Activated CD4-positive, alpha-beta T cell treated with anti-CD3 and anti-CD28 coated beads for 36 hours (primary cell): Measurements from ENCODE around the gene NXNL1. TPM values are rescaled to one million over a fixed set of nuclear protein-coding genes. Genes with fewer than 3 reads are reported as not detected.

ENCODE experiments used
- ATAC-seq: fragments of 200-7000 bp; cut with Tn5 transposase; one replicate; pipeline ENCODE4 v1.10.0; 2021; ENCODE audit warnings: mild to moderate bottlenecking, moderate library complexity
- CTCF ChIA-PET: fragments of 350-600 bp; sonication (Branson Sonifier 250); formaldehyde crosslinking; loops from one replicate; lab custom pipeline; 2021; ENCODE audit warnings: antibody characterized with exemption; lab: Charles Lee
- POLR2A ChIA-PET: fragments of 350-600 bp; sonication (Branson Sonifier 250); formaldehyde crosslinking; loops from one replicate; lab custom pipeline; 2021; ENCODE audit warnings: antibody characterized with exemption, inconsistent platforms; lab: Charles Lee
- DNase-seq: peaks from one replicate; pipeline ENCODE4 v3.0.0-alpha.2; 2020
- H3K27ac Mint-ChIP-seq: one replicate; pipeline ENCODE4 v1.8.0; 2021; ENCODE audit warnings: mixed read lengths
- H3K27me3 Mint-ChIP-seq: one replicate; pipeline ENCODE4 v1.8.0; 2021; ENCODE audit warnings: mixed read lengths
- H3K36me3 Mint-ChIP-seq: one replicate; pipeline ENCODE4 v1.8.0; 2021; ENCODE audit warnings: low read depth, mixed read lengths
- H3K4me1 Mint-ChIP-seq: one replicate; pipeline ENCODE4 v1.8.0; 2021; ENCODE audit warnings: mixed read lengths
- H3K4me3 Mint-ChIP-seq: one replicate; pipeline ENCODE4 v1.8.0; 2021; ENCODE audit warnings: mild to moderate bottlenecking, moderate library complexity, mixed read lengths
- H3K9me3 Mint-ChIP-seq: one replicate; pipeline ENCODE4 v1.8.0; 2021; ENCODE audit warnings: low read depth, mixed read lengths
- intact Hi-C, 2 experiments: fragments of 100-400 bp; cut with DNase I in 1 of 2; cut with micrococcal nuclease in 1 of 2; formaldehyde crosslinking; loops; one replicate each; pipeline versions ENCODE4 v1.14.2 to v1.15.1; 2022 to 2024; cut with DNase I, micrococcal nuclease
- total RNA-seq, 2 experiments: library from RNA; stranded (reverse); gene quantifications; one replicate each; pipeline ENCODE4 v1.2.3, GENCODE V29; 2021

NXNL1 gene
- total RNA-seq, 2 experiments from 2014 or later: not detected

DNA sequence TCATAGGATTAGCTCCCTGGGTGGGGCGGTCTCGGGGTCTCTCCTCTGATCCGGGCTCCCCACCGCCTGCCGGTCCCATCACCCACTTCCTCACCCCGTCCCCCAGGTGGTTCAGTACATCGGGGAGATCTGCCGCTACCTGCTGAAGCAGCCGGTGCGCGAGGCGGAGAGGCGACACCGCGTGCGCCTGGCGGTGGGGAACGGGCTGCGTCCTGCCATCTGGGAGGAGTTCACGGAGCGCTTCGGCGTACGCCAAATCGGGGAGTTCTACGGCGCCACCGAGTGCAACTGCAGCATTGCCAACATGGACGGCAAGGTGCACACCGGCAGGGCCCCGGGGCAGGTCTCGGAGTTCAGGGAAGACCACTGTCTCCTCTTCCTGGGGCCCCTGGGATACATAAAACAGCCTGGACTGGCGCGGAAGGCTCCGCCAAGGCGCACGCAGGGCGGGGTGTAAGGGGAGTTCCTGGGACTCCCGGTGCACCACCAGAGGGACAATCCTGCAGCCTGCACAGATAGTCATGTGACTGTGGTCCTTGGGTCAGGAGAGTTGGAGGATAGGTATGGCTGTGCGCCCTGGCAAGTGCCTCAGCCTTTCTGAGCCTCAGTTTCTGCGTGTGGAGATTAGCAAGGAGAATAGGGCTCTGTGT, 36.5 kb upstream of the NXNL1 start:
- H3K27me3 Mint-ChIP-seq: no peaks in the 10 kb centered on the region
- H3K36me3 Mint-ChIP-seq: no peaks in the 10 kb centered on the region
- no peak overlapping the region for H3K4me3 Mint-ChIP-seq
- DNase-seq: no peak
- CTCF ChIA-PET: interaction anchor here (0.7 to 2.6 kb wide), 9 partner anchors 7 to 358 kb away, joined by 3 to 13 read pairs (median 5); partner anchors contain the start of gene PGLS
- intact Hi-C loops: no loop called here
- no peaks in the 10 kb centered on the region for H3K9me3 Mint-ChIP-seq
- peaks cover 14% of the 10 kb centered on the region for H3K4me1 Mint-ChIP-seq
- no peak for ATAC-seq
- H3K27ac Mint-ChIP-seq: no peak overlapping the region
- POLR2A ChIA-PET: no interaction called here

DNA sequence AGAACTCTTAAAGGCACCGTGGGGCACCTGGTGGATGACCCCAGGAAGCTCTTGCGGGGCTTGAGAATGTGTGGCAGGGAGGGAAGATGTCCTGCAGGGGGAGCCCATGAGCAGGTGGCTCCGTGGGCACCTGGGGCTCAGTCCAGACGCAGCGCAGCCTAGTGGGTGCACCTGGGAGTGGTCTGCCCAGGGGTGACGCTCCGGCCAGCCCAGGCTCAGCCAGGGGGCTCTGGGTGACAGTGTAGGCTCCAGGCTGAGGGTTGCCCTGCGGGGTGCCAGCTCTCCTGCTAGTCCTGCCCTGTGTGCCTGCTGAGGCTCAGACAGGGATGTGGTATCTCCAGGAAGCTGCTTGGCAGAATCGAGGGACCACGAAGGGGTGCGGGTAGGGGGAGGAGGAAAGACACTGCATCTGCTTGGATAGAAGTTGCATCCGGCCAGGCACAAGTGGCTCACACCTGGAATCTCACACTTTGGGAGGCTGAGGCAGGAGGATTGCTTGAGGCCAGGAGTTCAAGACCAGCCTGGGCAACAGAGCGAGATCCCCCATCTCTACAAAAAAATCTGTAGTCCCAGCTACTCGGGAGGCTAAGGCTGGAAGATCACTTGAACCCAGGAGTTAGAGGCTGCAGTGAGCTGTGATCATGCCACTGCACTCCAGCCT, 35.7 kb upstream of the NXNL1 start:
- H3K4me3 Mint-ChIP-seq: no peak overlapping the region
- H3K27me3 Mint-ChIP-seq: no peaks in the 10 kb centered on the region
- no peaks in the 10 kb centered on the region for H3K36me3 Mint-ChIP-seq
- ChIA-PET CTCF (interaction anchor here (0.6 to 2.6 kb wide), 36 partner anchors 8 to 363 kb away, joined by 3 to 13 read pairs (median 4); partner anchors contain the start of genes BABAM1, PGLS, RPL18A and SLC27A1), POLR2A (interaction anchor here (0.6 kb wide), 2 partner anchors 80 to 592 kb away, joined by 3 to 6 read pairs; no protein-coding TSS in a partner anchor)
- H3K9me3 Mint-ChIP-seq: no peaks in the 10 kb centered on the region
- no peak overlapping the region for H3K27ac Mint-ChIP-seq
- ATAC-seq (peak; percentile 99), DNase-seq (peak; percentile 93)
- H3K4me1 Mint-ChIP-seq: peaks cover 14% of the 10 kb centered on the region
- intact Hi-C loops: loop anchor here in 1 of 2 experiments (1.0 kb wide), 4 partner anchors 15 to 359 kb away; partner anchors contain the start of genes COLGALT1 and PGLS

DNA sequence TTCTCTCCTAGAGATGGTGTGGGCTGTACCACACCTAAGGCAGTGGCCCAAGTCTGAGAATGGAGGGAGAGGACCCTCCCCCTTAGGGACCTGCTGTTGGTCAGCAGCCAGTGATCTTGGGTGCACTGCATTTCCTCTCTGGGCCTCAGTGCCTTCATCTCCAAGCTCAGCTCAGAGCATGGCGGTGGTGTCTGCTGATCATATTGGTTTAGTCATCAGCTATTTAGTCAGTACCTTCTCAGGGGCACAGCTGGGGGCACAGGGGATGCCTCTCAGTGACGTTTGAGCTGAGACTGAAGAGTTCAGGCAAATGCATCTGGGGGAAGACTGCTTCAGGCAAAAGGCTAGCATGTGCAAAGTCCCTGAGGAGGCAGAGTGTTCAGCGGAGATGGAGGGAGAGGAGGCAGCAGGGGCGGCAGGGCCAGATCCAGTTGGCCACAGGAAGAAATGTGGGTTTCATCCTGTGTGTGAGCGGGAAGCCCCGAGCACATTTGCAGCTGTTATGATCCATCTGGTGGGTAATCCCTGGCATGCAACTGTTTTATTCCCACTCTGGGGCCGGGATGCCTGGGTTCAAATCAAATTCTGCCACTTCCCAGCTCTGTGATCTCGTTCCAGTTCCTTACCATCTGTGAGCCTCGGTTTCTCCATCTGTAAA, 35.0 kb upstream of the NXNL1 start:
- intact Hi-C loops: loop anchor here in 1 of 2 experiments (1.0 kb wide), 4 partner anchors 16 to 360 kb away; partner anchors contain the start of genes COLGALT1 and PGLS
- no peak for DNase-seq
- no peak overlapping the region for H3K27ac Mint-ChIP-seq
- ATAC-seq: no peak
- POLR2A ChIA-PET: interaction anchor here (0.6 kb wide), 1 partner anchor 593 kb away, joined by 3 read pairs; no protein-coding TSS in a partner anchor
- H3K4me3 Mint-ChIP-seq: no peak overlapping the region
- H3K36me3 Mint-ChIP-seq: no peaks in the 10 kb centered on the region
- CTCF ChIA-PET: interaction anchor here (0.6 to 2.6 kb wide), 34 partner anchors 9 to 364 kb away, joined by 3 to 13 read pairs (median 5); partner anchors contain the start of genes BABAM1, PGLS, RPL18A and SLC27A1
- peaks cover 14% of the 10 kb centered on the region for H3K4me1 Mint-ChIP-seq
- no peaks in the 10 kb centered on the region for H3K9me3 Mint-ChIP-seq
- H3K27me3 Mint-ChIP-seq: no peaks in the 10 kb centered on the region

DNA sequence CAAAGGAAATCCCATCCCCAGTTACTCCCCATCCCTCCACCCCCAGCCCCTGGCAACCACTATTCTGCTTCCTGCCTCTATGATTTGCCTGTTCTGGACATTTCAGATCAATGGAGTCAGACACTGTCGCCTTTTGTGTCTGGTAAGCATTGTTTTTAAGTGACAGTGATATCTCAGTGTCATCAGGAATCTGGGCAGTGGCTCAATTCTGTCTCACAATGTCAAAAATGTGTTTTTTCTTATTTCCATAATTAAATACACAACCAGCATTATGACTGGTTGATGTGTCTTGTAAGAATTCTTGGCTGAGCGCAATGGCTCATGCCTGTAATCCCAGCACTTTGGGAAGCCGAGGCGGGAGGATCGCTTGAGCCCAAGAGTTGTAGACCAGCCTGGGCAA, 30.6 kb upstream of the NXNL1 start:
- ChIA-PET CTCF (interaction anchor here (0.6 kb wide), 1 partner anchor 170 kb away, joined by 3 read pairs; no protein-coding TSS in a partner anchor), POLR2A (no interaction called here)
- DNase-seq (no peak), ATAC-seq (no peak)
- H3K27me3 Mint-ChIP-seq: no peaks in the 10 kb centered on the region
- no peak overlapping the region for H3K27ac Mint-ChIP-seq
- H3K4me3 Mint-ChIP-seq: no peak overlapping the region
- intact Hi-C loops: no loop called here
- peaks cover 7% of the 10 kb centered on the region for H3K4me1 Mint-ChIP-seq
- no peaks in the 10 kb centered on the region for H3K9me3 Mint-ChIP-seq
- H3K36me3 Mint-ChIP-seq: no peaks in the 10 kb centered on the region

DNA sequence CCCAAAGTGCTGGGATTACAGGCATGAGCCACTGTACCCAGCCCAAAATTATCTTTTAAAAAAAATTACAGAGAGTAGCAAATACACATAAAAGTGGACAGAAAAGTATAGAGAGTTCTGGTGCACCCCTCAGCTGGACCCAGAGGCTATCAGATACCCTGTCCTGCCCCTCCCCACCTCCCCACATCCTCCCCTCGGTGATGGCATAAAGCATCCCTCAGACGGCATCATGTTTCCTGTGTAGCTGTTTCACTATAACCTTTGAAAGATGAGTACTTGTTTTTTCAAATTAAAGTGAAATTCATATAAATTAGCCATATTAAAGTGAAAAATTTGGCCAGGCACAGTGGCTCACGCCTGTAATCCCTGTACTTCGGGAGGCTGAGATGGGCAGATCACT, 29.7 kb upstream of the NXNL1 start:
- no peak for DNase-seq
- ChIA-PET POLR2A (no interaction called here), CTCF (no interaction called here)
- H3K27ac Mint-ChIP-seq: no peak overlapping the region
- no peak overlapping the region for H3K4me3 Mint-ChIP-seq
- ATAC-seq: peak; percentile 53
- H3K4me1 Mint-ChIP-seq: peaks cover 3% of the 10 kb centered on the region
- H3K36me3 Mint-ChIP-seq: no peaks in the 10 kb centered on the region
- H3K9me3 Mint-ChIP-seq: no peaks in the 10 kb centered on the region
- no peaks in the 10 kb centered on the region for H3K27me3 Mint-ChIP-seq
- intact Hi-C loops: no loop called here

DNA sequence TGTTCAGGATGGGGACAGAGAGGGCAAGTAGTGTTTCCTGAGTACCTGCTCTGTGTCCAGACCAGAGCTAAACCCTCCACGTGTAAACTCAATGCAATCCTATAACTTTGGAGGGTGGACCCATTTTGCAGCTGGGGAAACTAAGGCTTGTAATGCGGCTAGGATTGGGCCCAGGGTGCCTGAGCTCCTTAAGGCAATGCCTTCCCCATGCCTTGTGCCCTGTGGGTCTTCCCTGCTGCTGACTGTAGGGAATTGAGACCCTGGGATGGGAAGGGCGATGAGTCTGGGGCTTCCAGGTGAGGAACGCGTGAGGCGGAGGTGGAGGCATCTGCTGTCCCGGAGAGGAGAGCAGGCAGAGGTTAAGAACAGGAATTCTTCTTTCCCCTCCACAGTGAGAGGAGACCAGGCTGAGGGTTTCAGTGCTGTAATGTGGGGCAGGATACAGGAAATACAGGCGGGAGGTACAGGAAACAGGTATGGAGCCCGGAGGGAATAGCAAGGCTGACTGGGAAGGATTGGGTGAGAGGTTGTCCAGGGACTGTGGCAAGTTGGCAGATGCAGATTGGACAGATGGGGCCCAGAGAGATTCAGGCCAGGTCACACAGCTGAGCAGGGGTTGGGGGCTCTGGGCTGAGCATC, 28.8 kb upstream of the NXNL1 start:
- DNase-seq: no peak
- no peaks in the 10 kb centered on the region for H3K36me3 Mint-ChIP-seq
- H3K4me3 Mint-ChIP-seq: no peak overlapping the region
- intact Hi-C loops: no loop called here
- POLR2A ChIA-PET: no interaction called here
- no peak overlapping the region for H3K27ac Mint-ChIP-seq
- no peaks in the 10 kb centered on the region for H3K9me3 Mint-ChIP-seq
- ATAC-seq: no peak
- H3K4me1 Mint-ChIP-seq: peaks cover 3% of the 10 kb centered on the region
- no peaks in the 10 kb centered on the region for H3K27me3 Mint-ChIP-seq
- CTCF ChIA-PET: no interaction called here

DNA sequence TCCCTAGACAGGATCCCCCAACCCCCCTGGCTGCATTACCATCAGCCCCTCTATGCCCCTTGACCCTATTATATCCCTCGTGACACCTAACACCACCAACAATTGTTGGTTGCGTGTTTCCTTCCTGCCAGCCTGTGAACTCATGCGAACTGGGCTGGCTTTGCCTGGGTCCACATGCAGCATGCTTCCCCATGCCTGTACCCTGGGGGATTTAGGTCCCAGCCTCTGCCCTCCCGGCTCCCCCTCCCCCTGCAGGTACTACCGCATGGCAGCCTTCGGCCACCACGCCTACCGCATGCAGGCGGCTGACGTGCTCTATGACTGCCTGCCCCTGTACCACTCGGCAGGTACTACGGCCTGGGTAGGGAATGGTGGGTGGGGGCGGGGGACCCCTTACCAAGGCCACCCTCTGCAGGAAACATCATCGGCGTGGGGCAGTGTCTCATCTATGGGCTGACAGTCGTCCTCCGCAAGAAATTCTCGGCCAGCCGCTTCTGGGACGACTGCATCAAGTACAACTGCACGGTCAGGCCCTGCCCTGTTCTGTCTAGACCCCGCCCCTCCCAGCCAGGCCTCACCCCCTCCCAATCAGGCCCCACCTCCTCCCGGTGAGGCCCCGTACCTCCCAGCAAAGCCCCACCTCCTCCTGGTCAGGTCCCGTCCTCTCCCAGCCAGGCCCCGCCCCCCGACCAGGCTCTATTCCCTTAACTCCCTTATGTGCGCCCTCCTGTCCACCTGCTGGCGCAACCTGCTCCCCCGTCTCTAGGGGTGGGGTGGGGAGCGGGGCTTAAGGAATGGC, 28.1 kb upstream of the NXNL1 start:
- no peak overlapping the region for H3K27ac Mint-ChIP-seq
- CTCF ChIA-PET: no interaction called here
- intact Hi-C loops: no loop called here

DNA sequence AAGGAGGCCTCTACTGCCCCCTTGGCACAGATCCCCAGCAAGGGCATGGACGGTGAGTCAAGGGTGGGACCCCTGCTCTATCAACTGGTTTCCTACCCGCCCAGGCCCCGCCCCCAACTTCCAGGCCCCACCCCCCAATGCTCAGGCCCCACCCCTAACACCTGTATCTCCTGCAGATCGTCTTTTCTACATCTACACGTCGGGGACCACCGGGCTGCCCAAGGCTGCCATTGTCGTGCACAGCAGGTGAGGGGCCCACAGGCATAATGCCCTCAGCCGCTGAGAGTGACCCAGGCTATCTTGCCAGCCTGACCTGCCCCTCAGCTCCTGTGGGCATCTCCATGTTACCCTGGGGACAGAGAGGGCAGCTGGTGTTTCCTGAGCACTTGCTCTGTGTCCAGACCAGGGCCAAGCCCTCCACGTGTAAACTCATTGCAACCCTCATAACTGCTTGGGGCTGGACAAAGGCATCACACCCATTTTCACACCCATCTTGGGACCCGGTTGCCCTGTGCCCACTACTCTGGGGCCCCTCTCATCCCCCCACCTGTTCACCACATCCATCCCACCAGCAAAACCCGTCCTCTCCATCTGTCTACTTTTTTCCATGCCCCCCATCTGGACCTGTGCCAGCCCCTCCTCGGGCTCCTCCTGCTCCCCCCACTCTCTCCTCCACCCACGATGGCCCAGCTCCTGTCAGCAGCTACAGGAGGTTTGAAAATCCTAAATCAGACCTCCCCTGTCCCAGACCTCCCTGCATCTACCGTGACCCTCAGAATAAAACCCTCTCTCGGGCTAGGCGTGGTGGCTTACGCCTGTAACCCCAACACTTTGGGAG, 26.8 kb upstream of the NXNL1 start:
- ChIA-PET CTCF (no interaction called here), POLR2A (no interaction called here)
- no peak for ATAC-seq
- Mint-ChIP-seq H3K4me1 (peaks cover 3% of the 10 kb centered on the region), H3K9me3 (no peaks in the 10 kb centered on the region), H3K27ac (no peak overlapping the region), H3K36me3 (no peaks in the 10 kb centered on the region), H3K4me3 (no peak overlapping the region), H3K27me3 (no peaks in the 10 kb centered on the region)
- no peak for DNase-seq
- intact Hi-C loops: no loop called here

More for the DNA sequence above, 28.1 kb upstream of the NXNL1 start:
- POLR2A ChIA-PET: no interaction called here
- no peak overlapping the region for H3K4me3 Mint-ChIP-seq
- peak; percentile 45 for DNase-seq
- ATAC-seq: peak; percentile 84
- peaks cover 3% of the 10 kb centered on the region for H3K4me1 Mint-ChIP-seq
- H3K27me3 Mint-ChIP-seq: no peaks in the 10 kb centered on the region
- no peaks in the 10 kb centered on the region for H3K9me3 Mint-ChIP-seq
- H3K36me3 Mint-ChIP-seq: no peaks in the 10 kb centered on the region

DNA sequence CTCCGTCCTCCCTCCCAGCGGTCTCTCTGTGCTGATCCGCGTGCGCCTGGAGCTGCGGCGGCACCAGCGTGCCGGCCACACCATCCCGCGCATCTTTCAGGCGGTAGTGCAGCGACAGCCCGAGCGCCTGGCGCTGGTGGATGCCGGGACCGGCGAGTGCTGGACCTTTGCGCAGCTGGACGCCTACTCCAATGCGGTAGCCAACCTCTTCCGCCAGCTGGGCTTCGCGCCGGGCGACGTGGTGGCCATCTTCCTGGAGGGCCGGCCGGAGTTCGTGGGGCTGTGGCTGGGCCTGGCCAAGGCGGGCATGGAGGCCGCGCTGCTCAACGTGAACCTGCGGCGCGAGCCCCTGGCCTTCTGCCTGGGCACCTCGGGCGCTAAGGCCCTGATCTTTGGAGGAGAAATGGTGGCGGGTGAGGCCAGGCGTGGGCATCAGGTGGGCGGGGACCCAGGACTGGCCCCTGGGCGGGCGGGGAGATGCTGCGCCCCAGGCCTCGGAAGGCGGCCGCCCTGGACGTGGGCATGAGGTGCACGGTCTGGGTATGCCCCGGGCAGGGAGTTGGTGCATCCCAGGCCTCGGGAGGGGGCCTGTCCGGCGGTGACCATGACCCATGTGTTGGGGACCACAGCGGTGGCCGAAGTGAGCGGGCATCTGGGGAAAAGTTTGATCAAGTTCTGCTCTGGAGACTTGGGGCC, 26.0 kb upstream of the NXNL1 start:
- ChIA-PET CTCF (interaction anchor here (0.6 kb wide), 1 partner anchor 23 kb away, joined by 3 read pairs; no protein-coding TSS in a partner anchor), POLR2A (no interaction called here)
- no peak overlapping the region for H3K27ac Mint-ChIP-seq
- no peaks in the 10 kb centered on the region for H3K36me3 Mint-ChIP-seq
- H3K4me3 Mint-ChIP-seq: no peak overlapping the region
- intact Hi-C loops: no loop called here
- no peaks in the 10 kb centered on the region for H3K9me3 Mint-ChIP-seq
- H3K27me3 Mint-ChIP-seq: no peaks in the 10 kb centered on the region
- H3K4me1 Mint-ChIP-seq: peaks cover 3% of the 10 kb centered on the region
- DNase-seq (no peak), ATAC-seq (no peak)
